HuH-7 (cell line): ENCODE results near the gene POU6F2.

Experiments
- DNase-seq: peaks from one replicate; pipeline ENCODE4 v3.0.0; 2011; ENCODE audit warnings: low spot score

Gene POU6F2

DNA sequence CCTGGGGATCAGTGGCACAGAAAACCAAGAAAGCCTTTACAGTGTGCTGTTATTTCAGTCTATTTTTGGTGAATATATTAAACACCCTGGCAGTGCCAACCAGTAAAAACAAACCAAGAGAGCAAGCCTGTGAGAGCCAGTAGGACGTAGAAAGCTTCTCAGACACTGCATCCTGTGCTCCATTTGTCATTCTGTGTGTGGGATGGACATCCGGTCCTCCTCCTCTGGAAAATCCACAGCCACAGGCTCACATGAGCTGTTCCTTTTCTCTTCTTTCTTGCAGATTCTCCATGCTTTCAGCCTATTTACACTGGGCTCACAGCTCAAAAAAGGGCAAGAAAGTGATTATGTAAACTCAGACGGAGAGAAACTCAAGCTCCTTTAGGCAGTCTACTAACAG lies 468.8 kb downstream of the POU6F2 start:
- DNase-seq: no peak

DNA sequence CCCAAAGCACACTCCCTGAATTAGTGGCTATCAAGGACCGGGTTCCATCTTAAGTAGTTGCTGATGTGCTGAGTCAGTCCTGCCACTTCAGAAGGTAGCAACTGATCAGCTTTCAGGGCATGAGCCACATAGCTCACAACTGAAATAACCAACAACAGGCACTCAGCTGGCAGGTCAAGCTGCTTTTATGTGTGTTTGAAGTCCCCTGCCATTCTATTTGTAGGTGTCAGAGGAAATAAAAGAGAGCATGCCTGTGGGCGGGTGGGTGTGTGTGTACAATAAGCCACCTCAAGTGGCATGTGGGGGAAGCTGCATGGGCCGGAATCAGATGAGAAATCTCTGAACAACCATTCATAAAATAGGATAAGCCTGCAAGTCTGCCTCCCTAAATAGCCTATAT lies 474.2 kb downstream of the POU6F2 start:
- no peak for DNase-seq

DNA sequence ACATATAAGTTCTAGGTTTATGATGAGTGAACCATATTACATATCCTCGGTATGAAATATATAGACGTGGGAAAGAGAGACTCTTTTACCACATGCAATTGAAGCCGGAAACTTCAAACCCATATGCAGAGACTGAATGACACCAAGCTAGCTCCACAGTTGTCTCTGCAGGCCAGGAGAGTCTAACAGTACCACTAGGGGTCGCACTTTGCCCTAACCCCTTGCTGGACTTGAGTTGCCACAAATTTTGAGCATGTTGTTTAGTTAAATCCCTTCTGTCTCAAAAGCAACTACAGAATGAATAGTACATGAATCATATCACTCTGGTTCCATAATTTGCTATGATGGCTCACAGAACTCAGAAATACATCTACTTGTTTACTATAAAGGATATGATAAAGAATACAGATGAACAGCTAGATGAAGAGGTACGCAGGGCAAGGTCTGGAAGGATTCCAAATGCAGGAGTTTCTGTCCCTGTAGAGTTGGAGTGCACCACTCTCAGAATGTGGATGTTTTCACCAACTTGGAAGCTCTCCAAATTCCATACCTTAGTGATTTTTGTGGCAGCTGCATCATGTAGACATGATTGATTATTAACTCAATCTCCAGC lies 476.1 kb downstream of the POU6F2 start:
- DNase-seq: peak; percentile 70

DNA sequence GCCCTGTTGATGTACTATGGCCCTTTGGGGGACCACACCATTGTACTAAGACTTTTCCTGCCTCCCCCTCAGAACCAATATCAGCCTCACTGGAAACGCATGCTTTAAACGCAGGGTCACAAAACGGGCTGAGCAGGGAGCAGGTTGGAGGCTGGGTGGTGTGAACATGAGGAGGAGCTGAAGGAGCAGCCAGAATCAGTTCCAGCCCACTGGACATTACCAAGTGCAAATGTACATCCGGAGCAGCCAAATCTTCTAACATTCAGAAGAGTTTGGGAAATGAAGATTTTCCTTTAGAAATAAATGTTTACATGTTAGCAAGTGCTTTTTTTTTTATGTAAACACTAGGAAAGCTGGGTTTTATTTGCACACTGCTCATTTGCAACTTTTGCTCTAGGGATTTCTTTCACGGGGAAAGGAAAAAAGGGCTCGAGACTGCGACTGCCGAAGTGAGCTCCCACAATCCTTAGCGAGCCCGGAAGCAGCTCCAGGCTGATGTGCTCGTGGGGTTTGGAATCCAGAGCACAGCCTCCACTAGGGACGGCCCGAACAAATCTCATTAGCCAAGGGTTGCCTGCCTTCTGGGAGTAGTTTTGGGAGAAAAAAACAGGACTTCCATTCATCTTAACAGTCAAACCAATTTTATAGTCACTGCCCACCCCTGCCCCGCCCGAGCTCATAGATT lies 480.5 kb downstream of the POU6F2 start:
- no peak for DNase-seq

DNA sequence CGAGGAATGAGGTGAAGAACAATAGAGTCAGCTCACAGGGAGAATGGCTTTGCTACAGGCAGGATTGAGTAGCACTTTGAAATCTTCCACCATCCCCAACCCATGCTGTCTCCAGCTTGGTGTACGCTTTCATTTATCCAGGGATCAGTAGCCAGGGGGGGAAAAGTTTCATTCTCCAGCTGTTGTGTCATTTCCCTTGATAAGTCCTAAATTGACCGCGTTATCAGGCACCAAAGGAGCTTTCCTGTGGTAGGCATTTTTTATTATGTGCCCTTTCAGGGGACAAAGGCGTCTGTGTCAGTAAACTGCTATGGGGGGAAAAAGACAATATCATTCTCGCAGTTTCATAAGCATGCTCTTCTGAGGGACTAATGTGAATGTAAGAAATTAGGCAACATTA lies 481.9 kb downstream of the POU6F2 start:
- no peak for DNase-seq

DNA sequence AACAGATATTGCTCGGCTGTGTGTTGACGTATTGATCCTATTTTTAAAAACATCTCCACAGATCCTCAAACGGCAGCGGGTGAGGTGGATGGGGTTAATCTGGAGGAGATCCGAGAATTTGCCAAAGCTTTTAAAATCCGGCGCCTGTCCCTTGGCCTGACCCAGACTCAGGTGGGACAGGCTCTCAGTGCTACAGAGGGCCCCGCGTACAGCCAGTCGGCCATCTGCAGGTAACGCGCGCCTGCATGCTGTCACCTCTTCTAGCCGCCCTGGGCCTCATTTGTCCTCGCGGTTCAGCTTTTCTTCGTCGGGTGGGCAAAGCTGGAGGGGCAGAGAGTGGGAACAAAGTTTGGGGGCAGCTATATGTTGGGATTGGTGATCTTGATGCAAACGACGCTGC lies 482.8 kb downstream of the POU6F2 start:
- DNase-seq: no peak

DNA sequence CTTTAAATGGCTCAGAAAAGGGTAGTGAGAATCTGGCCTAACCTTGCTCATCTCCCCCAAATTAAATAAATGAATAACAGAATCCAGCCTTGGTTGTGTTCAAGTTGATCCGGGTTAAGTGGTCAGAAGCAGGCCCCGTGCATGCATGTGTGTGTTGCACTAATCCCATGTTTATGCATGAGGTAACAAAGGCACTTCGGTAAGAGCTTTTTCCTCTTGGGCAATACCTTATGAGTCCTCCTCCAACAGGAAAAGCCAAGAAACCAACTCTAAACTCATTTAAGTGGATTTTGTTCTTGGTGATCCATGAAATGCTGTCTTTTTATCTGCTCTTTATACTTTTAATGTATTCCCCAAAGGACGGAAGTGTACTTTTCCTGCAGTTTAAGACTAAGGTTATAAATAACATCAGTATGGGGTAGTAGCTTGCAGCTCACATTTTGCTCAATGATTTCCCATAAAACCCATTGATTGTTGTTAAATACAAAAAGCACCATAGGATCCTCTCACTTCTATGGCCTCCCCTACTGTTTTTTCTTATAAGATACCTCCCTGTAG lies 483.6 kb downstream of the POU6F2 start:
- DNase-seq: no peak

DNA sequence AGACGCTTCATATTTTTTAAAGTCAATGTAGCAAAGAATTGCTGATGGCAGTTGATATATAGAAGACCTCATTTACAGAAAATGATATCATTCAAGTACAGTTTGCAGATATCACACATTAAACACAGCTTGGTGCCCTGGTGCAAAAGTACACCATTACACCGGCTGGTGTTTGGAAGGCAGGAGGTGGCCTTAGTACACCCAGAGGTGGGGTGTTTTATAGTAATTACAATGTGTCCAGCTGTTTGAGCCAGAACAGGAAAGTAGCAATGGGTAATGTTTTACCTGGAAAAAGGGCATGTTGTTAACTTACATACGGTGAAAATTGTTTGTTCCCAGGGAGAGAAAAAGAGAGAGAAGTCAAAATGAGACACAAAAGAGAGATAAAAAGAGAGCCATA lies 485.5 kb downstream of the POU6F2 start:
- DNase-seq: no peak

DNA sequence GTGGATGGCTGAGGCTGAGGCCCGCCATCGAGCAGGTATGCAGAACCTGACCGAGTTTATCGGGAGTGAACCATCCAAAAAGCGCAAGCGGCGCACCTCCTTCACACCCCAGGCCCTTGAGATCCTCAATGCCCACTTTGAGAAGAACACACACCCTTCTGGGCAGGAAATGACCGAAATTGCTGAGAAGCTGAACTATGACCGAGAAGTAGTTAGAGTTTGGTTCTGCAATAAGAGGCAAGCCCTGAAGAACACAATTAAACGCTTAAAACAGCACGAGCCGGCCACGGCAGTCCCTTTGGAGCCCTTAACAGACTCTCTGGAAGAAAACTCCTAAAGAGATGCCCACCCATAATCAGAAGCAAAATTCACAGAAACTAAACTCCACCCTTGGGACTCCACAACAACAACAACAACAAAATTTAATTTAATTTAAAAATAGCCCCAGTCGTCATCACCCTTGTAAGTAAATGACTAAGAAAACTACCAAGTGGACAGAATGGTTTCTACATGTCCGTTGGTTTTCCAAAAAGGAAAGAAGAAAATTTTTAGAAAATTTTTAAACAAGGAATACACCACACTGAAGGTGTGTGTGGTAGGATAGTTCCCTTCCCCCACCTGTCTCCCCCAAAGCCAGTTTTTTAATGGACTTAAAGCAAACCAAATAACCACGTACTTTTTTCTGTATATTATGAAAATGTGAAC lies 486.8 kb downstream of the POU6F2 start:
- no peak for DNase-seq

DNA sequence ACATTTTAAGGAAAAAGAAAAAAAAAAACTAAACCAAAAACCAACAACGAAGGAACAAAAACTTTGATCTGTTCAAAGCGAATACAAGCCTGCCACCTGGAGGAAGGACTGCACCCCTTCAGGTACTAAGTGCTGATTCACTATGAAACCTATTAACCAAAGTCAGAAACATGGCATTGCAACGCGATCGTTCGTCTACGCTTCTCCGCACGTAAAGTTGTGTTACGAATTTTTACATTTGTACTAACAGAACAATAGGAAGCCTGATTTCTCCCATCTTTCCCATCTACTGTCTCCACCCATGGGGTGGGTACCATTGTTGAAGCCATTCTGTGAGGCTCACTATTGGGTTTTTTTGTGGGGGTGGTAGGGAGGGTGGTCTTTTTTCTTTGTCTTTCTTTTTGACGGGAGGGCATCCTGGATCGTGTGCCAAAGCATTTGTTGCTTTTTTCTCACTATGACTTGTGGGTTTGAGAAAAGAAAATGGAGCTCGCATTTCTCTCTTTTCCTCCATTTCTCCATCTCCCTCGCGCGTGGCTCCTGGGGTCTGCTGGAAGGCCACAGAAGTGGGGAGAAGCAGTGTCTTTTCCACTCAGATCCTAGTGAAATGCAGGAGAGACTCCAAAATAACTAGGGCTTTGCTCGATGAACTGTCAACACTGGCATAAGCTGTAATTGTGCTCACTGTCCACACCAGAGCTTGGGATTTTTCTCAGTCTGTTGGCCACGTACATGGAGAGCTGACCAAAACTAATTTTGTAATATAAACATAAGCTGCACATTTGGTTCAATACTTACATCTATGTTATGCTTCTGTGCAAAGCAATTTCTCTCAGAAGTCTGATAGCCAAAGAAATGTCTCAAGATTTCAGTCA lies 487.6 kb downstream of the POU6F2 start:
- peak; percentile 64 for DNase-seq

DNA sequence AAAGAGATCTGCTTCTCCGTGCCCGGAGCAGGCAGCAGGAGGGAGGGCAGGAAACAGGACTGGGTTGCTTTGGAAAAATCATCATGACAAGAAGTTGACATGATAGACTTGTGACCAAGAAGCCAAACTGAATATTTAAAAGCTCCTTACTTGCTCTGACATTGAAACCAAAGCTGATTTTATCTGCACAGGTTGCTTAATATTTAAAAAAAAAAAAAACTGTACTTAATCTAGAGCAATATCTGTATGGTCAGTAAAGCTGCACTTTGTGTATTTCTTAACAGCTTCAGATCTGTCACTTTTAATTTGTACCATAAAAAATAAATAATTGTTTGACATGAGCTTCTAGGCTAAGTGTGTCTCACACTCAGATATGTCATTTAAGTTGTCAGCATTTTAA lies 490.6 kb downstream of the POU6F2 start:
- DNase-seq: no peak

DNA sequence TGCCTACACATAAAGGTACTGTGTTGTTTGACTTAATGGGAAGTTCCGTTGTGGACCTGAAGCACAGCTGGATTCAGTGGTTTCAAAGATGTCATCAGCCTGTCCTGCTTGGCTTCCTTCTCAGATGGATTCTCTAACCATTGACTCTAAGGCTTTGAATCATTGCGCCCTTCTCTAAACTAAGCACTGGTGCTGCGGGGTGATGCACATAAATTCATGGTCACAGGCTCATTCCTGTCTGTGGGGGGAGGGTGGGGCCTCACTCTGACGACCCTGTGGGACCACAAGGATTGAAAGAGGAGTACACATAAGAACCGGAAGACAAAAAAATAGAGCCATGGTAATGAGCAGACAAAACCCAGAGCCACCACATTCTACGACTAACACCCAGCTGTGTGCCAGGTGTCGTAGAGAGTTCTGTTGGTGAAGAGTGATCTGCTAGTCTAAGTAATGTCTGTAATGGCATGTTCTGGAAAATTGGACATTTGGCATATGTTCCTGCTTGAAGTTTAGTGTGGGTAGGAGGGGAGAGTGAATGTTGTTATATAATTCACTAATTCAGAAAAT lies 491.2 kb downstream of the POU6F2 start:
- no peak for DNase-seq

DNA sequence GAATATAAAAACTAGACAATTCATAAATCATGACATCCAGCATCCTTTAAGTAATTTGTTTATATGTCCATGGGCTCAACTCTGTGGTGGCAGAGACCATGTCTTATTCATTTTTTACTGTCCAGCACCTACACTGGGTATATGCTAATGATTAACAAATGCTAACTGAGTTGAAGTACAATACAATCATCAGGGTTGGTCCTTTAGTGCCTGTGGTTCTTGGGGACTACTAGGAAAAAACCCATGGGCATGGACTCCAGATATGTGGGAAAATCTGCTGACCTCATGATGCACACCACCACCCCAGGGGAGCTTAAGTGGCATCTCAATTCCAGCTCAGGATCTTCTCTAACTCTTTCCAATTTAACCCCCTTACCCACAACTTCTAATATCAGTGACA lies 503.2 kb downstream of the POU6F2 start:
- DNase-seq: no peak

DNA sequence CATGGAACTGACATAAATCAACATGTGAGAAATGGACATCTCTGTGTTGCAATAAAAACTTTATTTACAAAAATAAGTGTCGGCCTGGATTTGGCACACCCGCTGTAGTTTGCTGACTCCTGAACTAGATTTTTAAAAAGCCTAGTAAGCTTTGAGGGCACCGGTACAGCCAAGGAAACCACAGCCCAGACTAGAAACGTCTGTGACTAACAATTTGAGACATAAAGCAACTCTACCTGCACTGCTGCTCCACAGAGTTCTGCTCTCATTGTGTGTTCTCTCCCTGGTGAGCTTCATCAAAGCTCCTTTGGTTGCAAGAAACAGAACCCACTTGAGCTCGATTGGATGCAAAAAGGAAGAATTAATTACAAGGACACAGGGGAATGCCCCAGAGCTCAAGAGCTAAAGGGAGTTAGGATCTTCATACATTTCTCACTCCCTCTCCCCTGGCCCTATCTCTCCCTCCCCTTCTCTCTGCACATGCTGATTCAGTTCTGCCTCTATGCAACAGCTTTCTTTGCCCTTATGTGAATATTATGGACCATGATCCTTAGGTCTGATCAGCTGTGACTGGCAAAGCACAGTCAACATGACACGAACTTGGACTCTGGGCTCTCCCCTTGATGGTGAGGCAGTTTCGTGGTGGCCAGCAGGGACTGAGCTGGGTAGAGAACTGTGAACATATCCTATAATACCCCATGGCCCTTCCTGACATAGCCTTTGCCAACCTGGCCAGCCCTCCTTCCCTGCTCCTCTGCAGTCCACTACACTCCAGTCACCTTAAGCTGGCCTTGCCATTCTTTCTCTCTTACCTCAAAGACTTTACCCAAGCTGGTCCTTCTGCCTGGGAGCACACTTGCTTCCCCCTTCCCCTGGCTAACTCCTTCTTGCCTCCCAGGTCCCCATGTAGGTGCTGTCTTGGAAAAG lies 511.0 kb downstream of the POU6F2 start:
- DNase-seq: no peak

DNA sequence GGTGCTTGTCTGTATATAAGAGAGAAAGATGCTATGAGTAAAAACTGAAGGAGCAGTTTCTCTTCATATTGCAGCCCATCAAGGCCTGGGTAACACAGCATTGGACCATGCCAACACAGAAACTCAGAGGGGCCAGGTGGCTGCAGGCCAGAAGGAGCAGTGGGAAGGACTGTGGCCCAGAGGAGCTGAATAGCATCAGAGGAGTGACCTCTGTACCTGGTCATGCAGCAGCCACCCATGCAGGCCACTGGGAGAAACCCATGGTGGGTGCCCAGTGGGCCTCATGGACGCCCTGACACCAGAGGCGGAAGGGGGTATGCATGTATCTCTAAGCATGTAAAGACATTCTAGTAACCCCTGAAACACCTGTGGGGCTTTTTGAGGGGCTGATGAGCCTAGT lies 512.6 kb downstream of the POU6F2 start:
- no peak for DNase-seq

DNA sequence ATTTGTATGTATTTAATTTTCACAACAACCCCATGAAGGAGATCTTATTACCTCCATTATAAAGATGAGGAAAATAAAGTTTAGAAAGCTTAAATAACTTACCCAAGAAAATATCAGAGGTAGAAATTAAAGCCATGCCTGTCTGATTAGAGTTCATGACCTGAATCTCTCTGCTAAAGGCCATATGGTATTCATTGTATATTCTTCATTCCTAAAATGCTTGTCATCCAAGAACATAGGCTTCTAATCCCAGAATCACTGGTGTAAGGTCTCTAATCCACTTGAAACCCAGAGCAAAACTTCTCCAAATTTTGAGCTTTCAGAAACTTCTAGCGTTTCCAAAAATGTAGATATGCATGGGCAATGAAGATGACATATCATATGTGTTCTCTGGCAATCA lies 516.2 kb downstream of the POU6F2 start:
- no peak for DNase-seq

DNA sequence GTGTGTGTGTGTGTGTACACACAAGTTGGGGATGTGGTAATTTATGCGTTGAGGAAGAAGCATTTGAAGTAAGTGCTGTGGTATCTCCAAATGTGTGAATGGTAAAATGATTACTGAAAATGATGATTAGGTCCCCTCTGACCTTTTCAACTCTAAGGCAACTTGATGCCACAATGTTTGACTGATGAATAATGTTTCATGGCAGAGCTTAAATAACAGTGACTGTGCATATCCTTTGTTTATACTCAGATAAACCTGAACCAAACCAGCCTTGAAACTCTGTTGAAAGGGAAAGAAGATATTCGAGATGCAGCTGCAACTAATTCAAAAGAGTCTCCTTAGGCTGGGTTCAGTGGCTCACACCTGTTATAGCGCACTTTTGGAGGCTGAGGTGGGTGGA lies 523.6 kb downstream of the POU6F2 start:
- DNase-seq: no peak

DNA sequence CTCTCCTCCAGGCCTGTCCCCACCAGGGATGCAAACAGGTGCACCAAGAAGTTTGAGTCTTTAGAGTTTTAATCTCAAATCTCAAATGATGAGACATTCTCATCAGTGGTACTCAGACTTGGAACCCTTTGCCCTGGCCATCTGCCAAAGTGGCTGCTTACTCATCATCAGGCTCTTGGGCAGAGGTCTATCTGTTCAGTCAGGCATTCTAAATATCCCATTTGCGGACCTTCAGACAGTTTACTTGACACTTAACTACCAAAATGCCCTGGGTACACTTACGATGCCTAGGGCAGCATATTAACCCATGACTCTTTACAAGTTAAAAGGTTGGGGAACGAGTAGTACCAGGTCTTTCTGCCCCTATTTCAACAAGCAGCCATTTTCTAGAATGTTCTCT lies 527.3 kb downstream of the POU6F2 start:
- no peak for DNase-seq

DNA sequence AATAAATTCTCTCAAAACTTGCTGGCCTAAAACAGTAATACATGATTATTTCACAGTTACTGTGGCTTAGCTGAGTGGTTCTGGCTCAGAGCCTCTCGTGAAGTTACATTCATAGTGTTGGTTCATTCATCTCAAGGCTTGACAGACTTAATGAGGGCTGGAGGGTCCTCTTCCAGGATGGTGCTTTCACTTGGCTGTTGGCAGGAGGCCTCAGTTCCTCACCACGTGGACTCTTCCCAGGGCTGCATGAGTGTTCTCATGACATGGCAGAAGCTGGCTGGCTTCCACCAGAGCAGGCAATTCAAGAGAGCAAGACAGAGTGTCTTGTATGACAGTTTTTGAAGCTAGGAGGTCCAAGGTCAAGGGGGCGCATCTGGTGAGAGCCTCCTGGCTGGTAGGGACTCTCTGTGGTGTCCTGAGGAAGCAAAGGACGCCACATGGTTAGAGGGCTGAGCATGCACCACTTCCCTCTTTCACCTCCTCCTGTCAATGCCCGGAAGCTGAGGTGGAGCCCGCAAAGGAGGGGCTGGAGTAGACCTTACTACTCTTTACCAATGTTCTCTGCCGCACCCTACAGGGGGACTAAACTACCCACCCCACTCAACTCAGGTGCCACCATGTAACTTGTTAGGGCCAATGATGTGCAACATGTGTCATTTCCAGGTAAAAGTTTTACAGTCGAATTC lies 530.3 kb downstream of the POU6F2 start:
- no peak for DNase-seq

DNA sequence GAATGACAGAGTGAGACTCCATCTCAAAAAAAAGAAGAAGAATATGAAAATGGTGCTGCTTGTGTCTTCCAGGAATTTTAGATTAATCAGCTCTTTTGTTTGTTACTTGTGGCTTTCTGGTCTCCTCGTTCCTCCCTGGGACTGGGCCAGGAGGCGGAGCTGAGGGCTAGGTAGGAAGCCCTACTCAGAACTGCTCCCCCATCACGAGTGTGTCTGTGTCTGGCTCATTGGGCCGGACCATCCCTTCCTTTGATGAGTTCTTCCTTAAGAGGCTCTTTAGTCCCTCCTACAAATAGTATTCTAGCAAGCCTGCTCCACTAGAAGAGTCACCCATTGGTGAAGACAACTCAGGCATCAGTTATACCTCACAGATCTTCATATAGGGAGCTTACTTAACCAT lies 531.7 kb downstream of the POU6F2 start:
- DNase-seq: no peak
